Measurements from ENCODE around the gene WNT7B.

- TF ChIP-seq CTCF (conservative IDR thresholded peaks at IDR 0.05), result no peak
- no peak for TF ChIP-seq EZH2 (IDR thresholded peaks at IDR 0.05; ENCODE audit: low read depth)
These were observed 43.3 kb downstream of the WNT7B start for GRCh38 chr22:45933506-45934167.

All from PC-9 (cell line).